SU-DHL-6 (cell line): ENCODE data around the gene RC3H2.

Experiments
- CTCF ChIP-seq: fragments of 200-600 bp; sonication (generic); IDR thresholded peaks from one replicate; pipeline ENCODE4 v1.5.1; 2017; ENCODE audit warnings: antibody characterized with exemption, mild to moderate bottlenecking, low read length, moderate library complexity; ENCODE audit not compliant: insufficient read depth, poor library complexity, severe bottlenecking
- EZH2phosphoT487 ChIP-seq: fragments of 200-600 bp; sonication (generic), shearing (Covaris generic); conservative IDR thresholded peaks from 2 replicates; pipeline ENCODE4 v1.6.1; 2018; ENCODE audit warnings: mild to moderate bottlenecking, antibody characterized with exemption, low read length, moderate library complexity, mixed read lengths

GRCh38 chr9:122946461-122947005 lies 41.4 kb upstream of the RC3H2 start:
- no peak for TF ChIP-seq EZH2phosphoT487
- no peak for TF ChIP-seq CTCF
